Suppressor macrophage (primary cell): ENCODE results near the gene ALG12.

Source experiments
- DNase-seq, 4 experiments: peaks; one replicate each; pipeline ENCODE4 v3.0.0-alpha.2; 2020 to 2022
- total RNA-seq, 17 experiments: gene quantifications; one replicate each; lab custom pipeline; 2026; ENCODE audit warnings: mixed read lengths in 6 of 17, inconsistent platforms in 3 of 17; lab: John Stamatoyannopoulos, UW

The ALG12 gene
- total RNA-seq = 10.1 to 36.7 (median 22.1) reads per million in 17 experiments

GRCh38 chr22:49917974-49918910, at the start of gene ALG12, which contains the start of gene CRELD2:
Gene ALG12 (minus strand): TSS chr22:49918438. CDS start chr22:49913765, 4,673 bp downstream.
Gene CRELD2 (plus strand): TSS chr22:49918634. CDS start chr22:49918770, 136 bp downstream.
- peak; percentile 99 to 100 (median 100) for DNase-seq

DNA sequence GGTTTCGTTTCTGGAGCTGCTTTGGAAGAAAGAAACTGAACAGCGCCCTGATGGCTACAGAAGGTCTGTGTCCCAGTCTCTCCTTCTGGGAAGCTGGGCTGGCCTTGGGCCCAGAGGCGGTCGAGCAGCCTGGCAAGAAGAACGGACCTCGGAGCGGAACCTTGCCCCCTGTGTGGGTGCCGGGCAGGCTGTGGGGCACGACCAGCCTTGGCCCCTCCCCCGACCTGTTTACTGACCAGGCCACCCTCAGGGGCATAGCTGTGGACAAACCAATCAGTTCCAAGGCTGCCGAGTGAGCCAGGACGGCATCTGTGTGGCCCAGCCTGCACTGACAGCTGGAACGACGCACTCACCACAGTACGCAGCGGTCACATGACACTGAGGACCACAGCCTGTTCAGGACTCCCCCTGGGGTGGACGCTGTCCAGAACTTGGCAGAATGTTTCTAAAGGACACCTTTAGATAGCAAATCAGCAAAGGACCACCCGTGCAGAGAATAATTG, 49.5 kb upstream of the ALG12 start:
- DNase-seq = no peak

- DNase-seq = peak; percentile 88 to 95 (median 94)
Measured at GRCh38 chr22:49966774-49967705, 48.8 kb upstream of the ALG12 start.

- peak in 2 of 4 experiments; percentile 16 to 27 for DNase-seq
Measured at GRCh38 chr22:49966041-49966773, 48.0 kb upstream of the ALG12 start.

GRCh38 chr22:49965091-49966040, 47.1 kb upstream of the ALG12 start:
- peak in 2 of 4 experiments; percentile 18 to 23 for DNase-seq

DNA sequence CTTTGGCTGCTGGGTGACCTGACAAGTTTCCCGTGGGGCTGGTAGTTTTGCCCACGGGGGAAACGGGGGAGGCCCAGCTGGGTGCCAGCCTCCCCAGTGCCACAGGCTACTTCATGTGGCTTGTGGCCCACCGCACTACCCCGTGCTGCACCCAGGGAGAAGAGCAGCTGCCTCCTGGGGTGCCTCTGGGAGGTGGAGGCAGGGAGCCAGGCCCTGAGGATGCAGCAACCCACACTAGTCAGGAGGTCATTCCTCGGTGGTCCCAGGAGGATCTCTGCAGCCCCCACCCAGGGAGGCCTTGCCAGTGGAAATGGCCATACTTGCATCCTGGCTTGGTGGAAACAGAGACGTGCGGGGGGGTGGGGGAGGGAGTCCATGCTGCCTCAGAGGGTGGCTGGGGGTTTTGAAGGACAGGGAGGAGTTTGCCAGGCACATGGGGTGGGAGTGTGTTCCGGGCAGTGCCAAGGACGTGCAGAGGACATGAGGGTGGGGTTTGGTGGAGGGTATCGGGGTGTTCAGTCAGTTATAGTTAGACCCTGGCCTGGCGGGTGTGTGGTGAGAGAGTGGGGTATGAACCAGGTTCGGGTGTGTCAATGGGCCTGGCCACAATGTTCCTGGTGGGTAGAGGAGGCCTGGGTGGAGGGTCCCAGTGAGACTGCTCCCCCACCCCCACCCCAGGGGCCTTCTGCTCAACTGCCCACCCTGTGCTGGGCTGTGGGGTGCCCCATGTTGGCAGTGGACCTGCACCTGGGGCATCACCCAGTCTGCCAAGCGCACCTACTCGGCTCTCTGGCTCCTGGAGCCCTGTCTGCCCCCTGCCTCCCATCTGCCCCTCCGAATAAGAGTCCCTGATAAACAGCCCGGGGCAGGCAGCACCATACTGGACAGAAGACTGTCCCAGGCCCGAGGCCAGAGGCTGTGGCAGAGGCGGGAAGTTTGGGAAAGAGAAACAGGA, 46.2 kb upstream of the ALG12 start:
- peak in 1 of 4 experiments; percentile 11 for DNase-seq

- DNase-seq = peak in 1 of 4 experiments; percentile 3
Measured at GRCh38 chr22:49963647-49964026, 45.4 kb upstream of the ALG12 start.

DNA sequence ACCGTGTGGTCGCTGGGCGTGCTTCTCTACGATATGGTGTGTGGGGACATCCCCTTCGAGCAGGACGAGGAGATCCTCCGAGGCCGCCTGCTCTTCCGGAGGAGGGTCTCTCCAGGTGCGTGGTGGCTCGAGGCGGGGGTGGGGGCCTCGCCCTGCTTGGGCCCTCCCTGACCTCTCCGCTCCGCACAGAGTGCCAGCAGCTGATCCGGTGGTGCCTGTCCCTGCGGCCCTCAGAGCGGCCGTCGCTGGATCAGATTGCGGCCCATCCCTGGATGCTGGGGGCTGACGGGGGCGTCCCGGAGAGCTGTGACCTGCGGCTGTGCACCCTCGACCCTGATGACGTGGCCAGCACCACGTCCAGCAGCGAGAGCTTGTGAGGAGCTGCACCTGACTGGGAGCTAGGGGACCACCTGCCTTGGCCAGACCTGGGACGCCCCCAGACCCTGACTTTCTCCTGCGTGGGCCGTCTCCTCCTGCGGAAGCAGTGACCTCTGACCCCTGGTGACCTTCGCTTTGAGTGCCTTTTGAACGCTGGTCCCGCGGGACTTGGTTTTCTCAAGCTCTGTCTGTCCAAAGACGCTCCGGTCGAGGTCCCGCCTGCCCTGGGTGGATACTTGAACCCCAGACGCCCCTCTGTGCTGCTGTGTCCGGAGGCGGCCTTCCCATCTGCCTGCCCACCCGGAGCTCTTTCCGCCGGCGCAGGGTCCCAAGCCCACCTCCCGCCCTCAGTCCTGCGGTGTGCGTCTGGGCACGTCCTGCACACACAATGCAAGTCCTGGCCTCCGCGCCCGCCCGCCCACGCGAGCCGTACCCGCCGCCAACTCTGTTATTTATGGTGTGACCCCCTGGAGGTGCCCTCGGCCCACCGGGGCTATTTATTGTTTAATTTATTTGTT, 44.8 kb upstream of the ALG12 start:
- peak in 1 of 4 experiments; percentile 16 for DNase-seq

DNA sequence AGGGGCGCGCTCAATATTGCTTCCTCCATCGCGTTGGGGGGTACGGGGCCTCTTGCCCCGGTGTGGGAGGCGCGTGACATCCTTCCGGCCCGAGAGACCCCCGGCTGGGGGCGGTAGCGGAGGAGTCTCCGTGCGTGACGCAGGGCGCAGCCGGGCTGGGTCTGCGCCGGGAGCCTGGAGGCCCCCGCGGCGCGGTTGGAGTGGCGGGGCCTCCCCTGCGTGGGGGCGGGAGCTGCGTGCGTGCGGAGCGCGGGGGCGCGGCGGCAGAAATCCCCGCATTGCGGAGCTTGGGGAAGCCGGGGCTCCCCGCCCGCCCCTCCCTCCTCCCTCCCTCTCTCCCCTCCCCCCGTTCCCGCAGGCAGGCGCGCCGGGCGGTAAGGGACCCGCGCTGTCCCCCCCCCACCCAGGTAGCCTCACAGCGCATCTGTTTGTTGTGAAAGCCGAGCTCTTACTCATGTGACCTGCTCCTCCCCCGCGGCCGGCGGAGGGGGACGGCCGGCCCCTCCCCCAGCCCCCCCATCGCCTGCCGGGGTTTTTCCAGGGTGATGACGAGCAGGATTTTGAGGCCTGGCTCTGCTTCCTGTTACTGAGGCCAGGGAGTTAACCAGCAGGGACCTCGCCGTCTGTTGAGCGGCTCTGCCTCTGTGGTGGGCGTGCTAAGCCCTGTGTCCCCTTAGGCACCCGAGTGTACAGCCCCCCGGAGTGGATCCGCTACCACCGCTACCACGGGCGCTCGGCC, 43.9 kb upstream of the ALG12 start:
- DNase-seq = peak; percentile 91 to 95 (median 94)

DNA sequence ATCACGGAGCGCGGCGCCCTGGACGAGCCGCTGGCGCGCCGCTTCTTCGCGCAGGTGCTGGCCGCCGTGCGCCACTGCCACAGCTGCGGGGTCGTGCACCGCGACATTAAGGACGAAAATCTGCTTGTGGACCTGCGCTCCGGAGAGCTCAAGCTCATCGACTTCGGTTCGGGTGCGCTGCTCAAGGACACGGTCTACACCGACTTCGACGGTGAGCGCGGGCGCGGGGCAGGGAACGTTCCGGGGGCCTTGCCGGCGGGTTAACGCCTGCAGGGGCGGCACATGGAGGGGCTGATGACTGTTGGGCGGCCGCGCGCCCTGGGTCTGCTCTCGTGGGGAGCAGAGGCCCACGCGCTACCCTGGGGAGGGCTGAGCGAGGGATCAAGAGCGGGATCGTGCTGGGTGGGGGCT, 43.4 kb upstream of the ALG12 start:
- DNase-seq = no peak

DNA sequence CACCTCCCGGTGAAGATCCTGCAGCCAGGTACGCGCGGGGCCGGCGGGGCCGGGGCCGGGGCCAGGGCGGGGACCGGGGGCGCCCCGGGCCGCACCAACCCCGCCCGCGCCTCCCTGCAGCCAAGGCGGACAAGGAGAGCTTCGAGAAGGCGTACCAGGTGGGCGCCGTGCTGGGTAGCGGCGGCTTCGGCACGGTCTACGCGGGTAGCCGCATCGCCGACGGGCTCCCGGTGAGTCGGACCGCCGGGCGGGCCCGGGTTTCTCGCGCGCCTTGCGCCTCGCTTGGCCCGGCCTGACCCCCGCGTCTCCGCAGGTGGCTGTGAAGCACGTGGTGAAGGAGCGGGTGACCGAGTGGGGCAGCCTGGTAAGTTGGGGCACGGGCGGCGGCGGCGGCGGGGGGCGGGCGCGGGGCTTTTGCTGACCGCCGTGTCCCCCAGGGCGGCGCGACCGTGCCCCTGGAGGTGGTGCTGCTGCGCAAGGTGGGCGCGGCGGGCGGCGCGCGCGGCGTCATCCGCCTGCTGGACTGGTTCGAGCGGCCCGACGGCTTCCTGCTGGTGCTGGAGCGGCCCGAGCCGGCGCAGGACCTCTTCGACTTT, 42.9 kb upstream of the ALG12 start:
- DNase-seq = peak; percentile 54 to 76 (median 64)

DNA sequence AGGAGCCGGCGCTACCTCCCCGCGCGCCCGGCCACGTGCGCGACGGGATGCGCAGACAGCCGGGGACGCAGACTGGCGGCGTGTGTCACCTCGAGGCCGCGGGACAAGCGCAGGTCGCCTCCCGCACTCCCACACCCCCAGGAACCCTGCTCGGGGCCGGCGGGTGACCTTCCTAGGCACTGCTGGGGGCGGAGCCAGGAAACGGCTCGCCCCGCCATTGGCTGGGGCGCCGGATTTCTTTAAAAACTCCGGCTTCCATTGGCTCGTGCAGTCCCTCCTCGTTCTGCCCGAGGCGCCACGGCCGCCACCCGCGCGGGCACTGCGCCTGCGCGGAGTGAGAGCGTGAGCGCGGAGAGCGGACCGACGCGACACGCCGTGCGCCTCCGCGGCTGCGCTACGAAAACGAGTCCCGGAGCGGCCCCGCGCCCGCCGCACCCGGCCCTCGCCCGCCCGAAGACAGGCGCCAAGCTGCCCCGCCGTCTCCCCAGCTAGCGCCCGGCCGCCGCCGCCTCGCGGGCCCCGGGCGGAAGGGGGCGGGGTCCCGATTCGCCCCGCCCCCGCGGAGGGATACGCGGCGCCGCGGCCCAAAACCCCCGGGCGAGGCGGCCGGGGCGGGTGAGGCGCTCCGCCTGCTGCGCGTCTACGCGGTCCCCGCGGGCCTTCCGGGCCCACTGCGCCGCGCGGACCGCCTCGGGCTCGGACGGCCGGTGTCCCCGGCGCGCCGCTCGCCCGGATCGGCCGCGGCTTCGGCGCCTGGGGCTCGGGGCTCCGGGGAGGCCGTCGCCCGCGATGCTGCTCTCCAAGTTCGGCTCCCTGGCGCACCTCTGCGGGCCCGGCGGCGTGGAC, 42.1 kb upstream of the ALG12 start, which contains the start of gene PIM3:
Gene PIM3, plus strand, starts transcription at position 614 of the 846 bp plus-strand sequence. Its CDS starts 176 bp downstream, at position 790.
- DNase-seq = peak; percentile 98 to 99 (median 99)

GRCh38 chr22:49959782-49960158, 41.5 kb upstream of the ALG12 start:
- no peak for DNase-seq

- DNase-seq = no peak
Measured at GRCh38 chr22:49958931-49959781, 40.9 kb upstream of the ALG12 start.

DNA sequence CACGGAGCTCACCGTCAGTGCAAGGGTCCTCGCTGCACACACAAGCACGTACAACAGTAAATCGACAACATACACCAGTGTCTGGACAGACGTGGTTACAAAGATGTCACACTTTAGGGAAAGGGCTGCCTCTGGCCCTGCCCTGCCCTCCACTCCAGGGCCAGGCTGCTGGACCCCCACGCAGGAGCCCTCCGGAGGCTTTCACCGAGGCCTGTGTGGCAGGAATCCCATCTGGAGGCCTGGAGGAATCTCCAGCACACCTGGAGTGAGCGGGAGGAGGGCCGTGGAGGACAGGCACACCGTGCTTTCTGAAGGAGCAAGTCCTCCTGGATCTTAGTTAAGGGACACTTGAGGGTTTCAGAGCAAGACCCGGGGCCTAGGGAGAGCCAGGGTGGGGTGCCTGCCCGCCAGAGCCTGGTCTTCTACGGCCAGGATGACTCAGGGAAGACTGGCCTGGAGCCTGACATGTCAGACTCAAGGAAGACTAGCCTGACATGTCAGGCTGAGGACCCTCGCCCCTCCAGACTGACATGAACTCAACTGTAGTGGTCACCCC, 40.2 kb upstream of the ALG12 start:
- DNase-seq = no peak
